ENCODE measurements around the gene CAP2.

DNA sequence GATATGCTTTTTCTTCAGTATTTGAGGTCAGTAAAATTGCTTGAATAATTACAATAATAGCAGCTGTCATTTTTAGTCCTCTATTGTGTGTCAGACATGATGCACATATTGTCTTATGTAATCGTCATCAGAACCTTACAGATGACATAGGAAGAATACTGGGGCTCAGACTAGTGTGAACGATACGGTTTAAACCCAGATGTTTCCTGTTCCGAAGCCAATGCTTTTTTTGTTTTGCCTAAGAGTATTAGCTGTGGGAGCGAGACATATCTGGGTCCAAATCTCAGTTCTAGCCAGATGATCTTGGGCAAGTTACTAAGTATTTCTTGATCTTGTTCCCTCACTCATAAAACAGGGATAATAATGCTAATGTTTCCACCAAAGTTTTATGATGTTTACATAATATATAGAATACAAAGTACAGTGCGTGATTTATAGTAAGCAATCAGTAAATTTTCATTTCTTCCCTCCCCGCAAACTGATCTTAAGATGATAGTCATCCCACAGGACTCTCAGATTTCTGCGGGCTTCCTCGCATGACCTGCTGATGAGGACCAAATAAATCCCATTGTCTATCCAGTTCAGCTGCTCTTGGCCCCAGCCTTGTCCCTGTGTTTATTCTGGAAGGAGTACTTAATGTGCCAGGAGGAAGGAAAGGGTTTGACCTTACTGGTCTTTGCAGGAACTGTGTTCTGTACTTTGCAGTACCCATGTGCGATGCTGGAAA is 98.2 kb downstream of the CAP2 start:
- TF ChIP-seq ZFP30 (CRISPR knock-in tag; IDR thresholded peaks at IDR 0.05) (no peak), TCF4 (CRISPR knock-in tag; IDR thresholded peaks at IDR 0.05; ENCODE audit: borderline replicate concordance) (no peak), PPARA (CRISPR knock-in tag; IDR thresholded peaks at IDR 0.05; ENCODE audit: borderline replicate concordance) (no peak), RARB (CRISPR knock-in tag; IDR thresholded peaks at IDR 0.05) (no peak), ZFP3 (CRISPR knock-in tag; IDR thresholded peaks at IDR 0.05) (no peak), ESRRG (CRISPR knock-in tag; IDR thresholded peaks at IDR 0.05) (no peak), BACH2 (CRISPR knock-in tag; IDR thresholded peaks at IDR 0.05; ENCODE audit: borderline replicate concordance) (no peak)
